ENCODE data around the gene LPCAT1.

Gene LPCAT1

GRCh38 chr5:1536871-1537602 lies 13.3 kb upstream of the LPCAT1 start:
- H3K4me3 ChIP-seq (ENCODE audit: low read depth, low read length), result no peak overlapping the region
- TF ChIP-seq CTCF (IDR thresholded peaks at IDR 0.05; ENCODE audit: low read depth, low read length), result no peak
- no peaks in the 10 kb centered on the region for H3K36me3 ChIP-seq
- H3K9me3 ChIP-seq, result no peaks in the 10 kb centered on the region
- DNase-seq, result no peak
- H3K27me3 ChIP-seq, result peaks cover 51% of the 10 kb centered on the region
- H3K4me1 ChIP-seq, result no peaks in the 10 kb centered on the region

- peaks cover 55% of the 10 kb centered on the region for H3K27me3 ChIP-seq
- no peaks in the 10 kb centered on the region for H3K9me3 ChIP-seq
- no peak for DNase-seq
- H3K4me3 ChIP-seq (ENCODE audit: low read depth, low read length), result no peak overlapping the region
- TF ChIP-seq CTCF (IDR thresholded peaks at IDR 0.05; ENCODE audit: low read depth, low read length), result no peak
- no peaks in the 10 kb centered on the region for H3K4me1 ChIP-seq
- no peaks in the 10 kb centered on the region for H3K36me3 ChIP-seq
Observed at GRCh38 chr5:1536322-1536845, 12.6 kb upstream of the LPCAT1 start.

GRCh38 chr5:1535646-1536045 lies 11.9 kb upstream of the LPCAT1 start:
- no peak for TF ChIP-seq CTCF (IDR thresholded peaks at IDR 0.05; ENCODE audit: low read depth, low read length)
- Histone ChIP-seq H3K4me3 (ENCODE audit: low read depth, low read length) (no peak overlapping the region), H3K27me3 (peaks cover 59% of the 10 kb centered on the region), H3K9me3 (no peaks in the 10 kb centered on the region), H3K4me1 (no peaks in the 10 kb centered on the region), H3K36me3 (no peaks in the 10 kb centered on the region)
- DNase-seq, result no peak

- DNase-seq, result no peak
- no peaks in the 10 kb centered on the region for H3K4me1 ChIP-seq
- TF ChIP-seq CTCF (IDR thresholded peaks at IDR 0.05; ENCODE audit: low read depth, low read length), result no peak
Observed at GRCh38 chr5:1532384-1532783, 8.6 kb upstream of the LPCAT1 start.

GRCh38 chr5:1529498-1529897 lies 5.7 kb upstream of the LPCAT1 start:
- no peaks in the 10 kb centered on the region for H3K9me3 ChIP-seq
- DNase-seq, result no peak
- H3K4me3 ChIP-seq (ENCODE audit: low read depth, low read length), result no peak overlapping the region
- H3K27me3 ChIP-seq, result peaks cover 22% of the 10 kb centered on the region
- no peak for TF ChIP-seq CTCF (IDR thresholded peaks at IDR 0.05; ENCODE audit: low read depth, low read length)
- H3K4me1 ChIP-seq, result no peaks in the 10 kb centered on the region
- no peaks in the 10 kb centered on the region for H3K36me3 ChIP-seq

More at GRCh38 chr5:1532384-1532783, 8.6 kb upstream of the LPCAT1 start:
- no peaks in the 10 kb centered on the region for H3K36me3 ChIP-seq
- no peak overlapping the region for H3K4me3 ChIP-seq (ENCODE audit: low read depth, low read length)
- H3K9me3 ChIP-seq, result no peaks in the 10 kb centered on the region
- peaks cover 51% of the 10 kb centered on the region for H3K27me3 ChIP-seq

- no peaks in the 10 kb centered on the region for H3K4me1 ChIP-seq
- H3K27me3 ChIP-seq, result peaks cover 14% of the 10 kb centered on the region
- H3K9me3 ChIP-seq, result no peaks in the 10 kb centered on the region
- no peak overlapping the region for H3K4me3 ChIP-seq (ENCODE audit: low read depth, low read length)
- no peak for DNase-seq
- no peak for TF ChIP-seq CTCF (IDR thresholded peaks at IDR 0.05; ENCODE audit: low read depth, low read length)
- H3K36me3 ChIP-seq, result no peaks in the 10 kb centered on the region
Observed at GRCh38 chr5:1527533-1528205, 3.9 kb upstream of the LPCAT1 start.

All from BE2C (cell line).